AG09319 (cell line): Measurements from ENCODE around the gene PGA4.
"Not testable (repeated sequence)": the region's sequence is repeated elsewhere in the genome, so short reads cannot be mapped to it uniquely, and the experiment has no call there.

Experiments
- DNase-seq: peaks from one replicate; pipeline ENCODE4 v3.0.0-alpha.2; 2010; ENCODE audit warnings: low read depth; ENCODE audit errors: extremely low read depth
- TF ChIP-seq, protein P1 (sequence below): IDR thresholded peaks from 2 replicates; pipeline ENCODE4 v1.5.1; 2011; ENCODE audit warnings: low read depth, mild to moderate bottlenecking, inconsistent platforms, low read length, moderate library complexity

Gene PGA4

DNA sequence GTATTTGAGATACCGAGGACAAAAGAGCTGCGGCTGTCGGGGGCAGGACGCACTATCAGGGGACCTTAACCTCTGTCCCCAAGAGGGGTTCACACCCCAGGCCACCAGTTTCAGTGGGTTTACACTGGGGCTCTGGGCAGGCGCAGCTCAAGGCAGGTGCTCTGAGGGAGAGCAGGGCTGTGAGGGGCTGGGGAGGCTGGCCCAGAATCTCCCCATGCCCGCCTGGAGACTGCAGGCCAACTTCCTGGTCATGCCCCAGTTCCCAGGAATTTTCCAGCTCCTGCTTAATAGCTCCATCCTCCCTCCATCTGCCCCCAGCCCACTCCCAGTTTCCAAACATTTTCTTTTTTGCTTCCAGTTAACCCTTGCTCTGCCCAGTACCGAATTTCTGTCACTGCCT lies 26.4 kb upstream of the PGA4 start:
- no peak for DNase-seq
- TF ChIP-seq, protein P1, sequence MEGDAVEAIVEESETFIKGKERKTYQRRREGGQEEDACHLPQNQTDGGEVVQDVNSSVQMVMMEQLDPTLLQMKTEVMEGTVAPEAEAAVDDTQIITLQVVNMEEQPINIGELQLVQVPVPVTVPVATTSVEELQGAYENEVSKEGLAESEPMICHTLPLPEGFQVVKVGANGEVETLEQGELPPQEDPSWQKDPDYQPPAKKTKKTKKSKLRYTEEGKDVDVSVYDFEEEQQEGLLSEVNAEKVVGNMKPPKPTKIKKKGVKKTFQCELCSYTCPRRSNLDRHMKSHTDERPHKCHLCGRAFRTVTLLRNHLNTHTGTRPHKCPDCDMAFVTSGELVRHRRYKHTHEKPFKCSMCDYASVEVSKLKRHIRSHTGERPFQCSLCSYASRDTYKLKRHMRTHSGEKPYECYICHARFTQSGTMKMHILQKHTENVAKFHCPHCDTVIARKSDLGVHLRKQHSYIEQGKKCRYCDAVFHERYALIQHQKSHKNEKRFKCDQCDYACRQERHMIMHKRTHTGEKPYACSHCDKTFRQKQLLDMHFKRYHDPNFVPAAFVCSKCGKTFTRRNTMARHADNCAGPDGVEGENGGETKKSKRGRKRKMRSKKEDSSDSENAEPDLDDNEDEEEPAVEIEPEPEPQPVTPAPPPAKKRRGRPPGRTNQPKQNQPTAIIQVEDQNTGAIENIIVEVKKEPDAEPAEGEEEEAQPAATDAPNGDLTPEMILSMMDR: no peak

DNA sequence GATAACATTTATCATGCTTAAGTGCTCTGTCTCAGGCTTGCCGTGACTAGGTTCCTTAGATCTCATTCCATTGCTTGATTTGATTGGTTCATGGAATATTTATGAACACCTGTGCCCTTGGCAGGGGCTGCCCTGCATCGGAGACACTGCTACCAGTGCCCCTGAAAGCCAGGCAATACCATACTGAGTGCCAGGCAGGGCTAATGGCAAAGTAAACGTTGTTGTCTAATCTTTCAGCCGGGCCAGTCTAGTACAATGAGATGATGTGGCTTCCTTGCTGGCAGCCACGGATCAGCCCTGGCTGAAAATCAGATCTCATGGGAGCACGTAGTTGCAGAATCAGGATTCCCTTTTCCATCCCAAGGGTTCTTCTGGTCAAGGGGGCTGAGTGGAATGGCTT lies 23.8 kb upstream of the PGA4 start:
- TF ChIP-seq, protein P1: no peak
- DNase-seq: no peak

DNA sequence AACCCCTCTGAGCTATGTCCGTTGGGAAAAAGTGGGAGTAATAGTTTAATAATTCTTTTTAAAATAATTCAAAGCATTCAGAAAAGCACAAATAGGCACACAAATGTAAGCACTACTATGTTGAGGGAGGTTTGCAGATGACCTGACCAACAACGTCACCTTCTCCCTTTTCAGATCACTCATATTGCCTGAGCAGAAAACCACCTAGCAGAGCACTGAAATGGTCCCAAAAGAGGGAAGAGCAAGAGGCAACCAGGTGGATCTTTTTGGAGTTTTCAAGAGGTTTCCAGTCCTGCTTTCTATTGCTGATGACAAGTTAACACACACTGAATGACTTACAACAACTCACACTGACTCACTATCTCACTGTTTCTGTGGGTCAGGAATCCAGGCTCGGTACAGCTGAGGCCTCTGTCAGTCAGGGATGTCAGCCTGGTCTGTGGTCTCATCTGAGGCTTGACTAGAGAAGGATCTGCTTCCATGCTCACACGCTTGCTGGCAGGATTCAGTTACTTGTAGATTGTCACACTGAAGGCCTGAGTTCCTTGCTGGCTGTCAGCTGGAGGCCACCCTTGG lies 23.1 kb upstream of the PGA4 start:
- DNase-seq: no peak
- TF ChIP-seq, protein P1: no peak

DNA sequence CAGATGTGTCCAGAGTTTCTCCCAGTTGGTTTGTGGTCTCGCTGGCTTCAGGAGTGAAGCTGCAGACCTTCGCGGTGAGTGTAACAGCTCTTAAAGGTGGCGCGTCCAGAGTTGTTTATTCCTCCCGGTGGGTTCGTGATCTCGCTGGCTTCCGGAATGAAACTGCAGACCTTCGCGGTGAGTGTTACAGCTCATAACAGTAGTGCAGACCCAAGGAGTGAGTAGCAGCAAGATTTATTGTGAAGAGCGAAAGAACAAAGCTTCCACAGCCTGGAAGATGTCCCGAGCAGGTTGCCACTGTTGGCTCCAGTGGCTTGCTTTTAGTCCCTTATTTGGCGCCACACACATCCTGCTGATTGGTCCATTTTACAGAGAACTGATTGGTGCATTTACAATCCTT lies 20.7 kb upstream of the PGA4 start:
- TF ChIP-seq, protein P1: no peak
- DNase-seq: no peak

DNA sequence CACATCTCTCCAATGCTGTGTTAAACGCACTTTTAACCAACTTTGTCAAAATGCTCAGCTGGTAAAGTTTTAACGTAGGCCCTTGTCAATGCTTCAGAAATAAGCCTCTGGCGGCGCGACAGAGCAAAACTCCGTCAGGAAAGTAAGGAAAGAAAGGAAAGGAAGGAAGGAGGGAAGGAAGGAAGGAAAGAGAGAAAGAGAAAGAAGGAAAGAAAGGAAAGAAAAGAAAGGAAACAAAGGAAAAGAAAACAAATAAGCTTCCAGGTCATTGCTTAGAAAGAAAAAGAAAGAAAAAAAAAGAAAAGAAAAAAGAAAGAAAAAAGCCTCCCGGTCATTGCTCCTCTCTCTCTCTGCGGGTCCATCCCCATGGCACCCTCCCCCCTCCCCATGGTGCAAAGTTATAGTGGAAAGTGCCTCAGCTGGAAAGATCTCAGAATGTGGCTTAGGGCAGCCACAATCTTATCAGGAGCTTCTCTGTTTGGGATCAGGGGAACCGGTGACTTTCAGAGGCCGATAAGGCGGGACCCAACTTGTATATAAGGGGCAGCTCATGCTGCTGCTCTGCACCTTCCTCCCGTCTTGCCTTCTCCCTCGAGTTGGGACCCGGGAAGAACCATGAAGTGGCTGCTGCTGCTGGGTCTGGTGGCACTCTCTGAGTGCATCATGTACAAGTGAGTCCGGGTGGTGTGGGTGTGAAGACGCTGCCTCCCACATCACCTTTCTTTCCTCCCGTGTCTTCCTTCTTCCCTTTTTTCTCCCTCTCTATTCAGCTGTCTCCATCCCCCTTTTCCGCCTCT lies 19.0 kb upstream of the PGA4 start, which contains the start of gene PGA3:
PGA3 (plus strand) TSS at position 566 of the 797 bp plus-strand sequence; CDS start at position 616, 50 bp downstream.
- DNase-seq: not testable (repeated sequence)

DNA sequence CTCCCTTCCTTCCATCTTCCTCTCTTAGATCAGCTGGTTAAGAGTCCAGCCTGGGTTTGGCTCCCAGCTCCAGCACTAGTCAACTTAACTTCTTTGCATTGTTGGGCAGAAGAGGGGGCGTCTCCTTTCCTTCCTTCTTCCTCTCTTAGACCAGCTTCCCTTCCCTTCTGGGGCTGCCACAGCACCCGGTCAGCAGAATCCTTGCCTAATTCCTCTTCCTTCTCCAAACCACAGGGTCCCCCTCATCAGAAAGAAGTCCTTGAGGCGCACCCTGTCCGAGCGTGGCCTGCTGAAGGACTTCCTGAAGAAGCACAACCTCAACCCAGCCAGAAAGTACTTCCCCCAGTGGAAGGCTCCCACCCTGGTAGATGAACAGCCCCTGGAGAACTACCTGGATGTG lies 18.3 kb upstream of the PGA4 start:
- DNase-seq: not testable (repeated sequence)

DNA sequence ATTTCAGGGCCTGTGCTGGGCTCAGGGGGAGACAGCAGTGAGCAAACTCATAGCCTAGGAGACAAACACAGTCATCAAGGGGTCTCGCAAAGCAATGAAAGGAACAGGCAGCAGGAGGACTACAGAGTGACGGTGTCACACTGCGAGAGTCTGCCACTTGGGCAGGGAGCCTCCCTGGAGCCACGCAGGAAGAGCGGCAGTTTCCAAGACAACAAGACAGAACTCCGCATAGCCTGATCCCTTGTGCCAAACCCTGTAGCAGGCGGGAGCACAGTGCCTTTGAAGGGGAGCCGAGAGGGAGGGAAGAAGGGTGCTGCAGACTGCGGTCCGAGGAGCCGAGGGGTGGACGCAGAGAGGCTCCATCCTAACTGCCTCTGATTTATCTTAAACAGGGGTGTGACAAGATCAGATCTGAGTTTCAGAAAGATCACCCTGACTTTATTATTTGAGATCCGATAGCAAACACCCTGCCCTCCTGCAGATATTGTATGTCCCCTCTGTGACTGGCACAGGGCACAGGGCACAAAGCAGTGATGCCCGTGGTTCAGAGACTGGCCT lies 17.6 kb upstream of the PGA4 start:
- DNase-seq: not testable (repeated sequence)

DNA sequence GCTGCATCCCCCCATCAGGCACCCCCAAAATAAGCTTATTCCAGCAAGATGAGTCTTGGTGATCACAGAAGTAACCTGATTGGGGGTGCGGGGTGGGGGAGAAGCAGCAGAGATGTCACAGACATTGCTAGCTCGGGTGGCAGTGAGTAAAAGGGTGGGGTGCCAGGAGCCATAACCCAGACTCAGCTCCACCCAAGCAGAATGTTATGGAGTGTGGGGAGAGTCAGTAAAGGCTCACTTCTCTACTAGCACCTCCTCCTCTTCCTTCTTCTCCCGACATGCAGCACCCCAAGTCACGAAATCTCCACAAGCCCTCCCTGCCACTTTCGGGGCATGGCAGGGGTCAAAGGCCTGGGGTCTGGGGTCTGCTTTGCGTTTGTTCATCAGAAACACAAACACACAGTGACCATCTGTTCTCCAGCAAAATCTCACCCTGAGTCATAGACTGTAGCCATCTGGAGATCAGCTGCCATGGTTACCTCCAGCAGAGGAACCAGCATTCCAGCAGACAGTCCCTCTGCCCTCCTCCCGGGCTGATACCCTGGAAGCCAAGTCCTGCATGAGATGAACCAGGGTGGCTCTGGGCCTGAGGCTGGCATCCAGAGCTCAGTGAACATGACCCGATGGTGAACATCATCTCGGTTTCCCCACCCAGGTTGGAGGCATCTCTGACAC lies 14.4 kb upstream of the PGA4 start:
- DNase-seq: not testable (repeated sequence)

DNA sequence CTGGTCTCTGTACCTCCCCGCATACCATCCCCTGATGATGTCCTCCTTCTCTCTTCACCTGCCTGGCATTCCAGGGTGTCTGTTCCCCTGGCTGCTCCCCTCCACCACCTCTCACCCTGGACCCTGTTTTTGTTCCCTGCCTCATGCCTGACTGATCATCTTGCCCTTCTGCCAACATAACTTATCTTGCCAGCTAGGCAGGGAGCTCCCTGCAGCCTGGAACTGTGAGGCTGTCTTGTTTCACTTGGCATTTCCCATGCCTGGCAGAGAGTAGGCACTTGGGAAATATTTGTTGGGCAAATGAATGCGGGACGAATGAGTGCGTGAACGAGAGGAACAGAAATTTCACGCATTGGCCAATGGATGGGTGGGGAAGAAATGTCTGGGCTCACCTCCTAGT lies 11.5 kb upstream of the PGA4 start:
- DNase-seq: not testable (repeated sequence)

DNA sequence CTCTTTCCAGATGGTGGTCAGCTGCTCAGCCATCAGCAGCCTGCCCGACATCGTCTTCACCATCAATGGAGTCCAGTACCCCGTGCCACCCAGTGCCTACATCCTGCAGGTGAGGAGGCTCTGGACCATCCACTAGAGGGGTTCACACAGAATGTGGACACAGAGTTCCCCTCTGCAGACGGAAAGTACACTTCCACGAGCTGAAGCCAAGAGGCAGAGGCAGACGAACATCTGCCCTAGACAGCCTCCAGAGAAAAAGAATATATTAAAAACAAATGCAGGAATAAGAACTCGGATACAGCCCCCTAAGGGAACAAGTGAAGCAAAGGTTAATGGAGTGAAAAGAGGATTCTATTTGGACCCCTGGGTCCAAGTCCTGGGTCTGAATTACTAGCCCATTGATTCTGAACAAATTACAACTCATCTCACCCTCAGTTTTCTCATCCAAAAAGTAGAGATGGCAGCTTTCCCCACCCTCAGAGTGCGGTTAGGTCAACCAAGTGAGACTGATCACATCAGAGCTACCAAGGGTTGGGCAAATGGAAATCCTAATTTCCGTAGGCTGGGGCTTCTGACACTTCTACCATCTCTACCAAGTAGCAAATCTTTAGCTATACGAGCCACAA lies 10.7 kb upstream of the PGA4 start:
- DNase-seq: not testable (repeated sequence)

DNA sequence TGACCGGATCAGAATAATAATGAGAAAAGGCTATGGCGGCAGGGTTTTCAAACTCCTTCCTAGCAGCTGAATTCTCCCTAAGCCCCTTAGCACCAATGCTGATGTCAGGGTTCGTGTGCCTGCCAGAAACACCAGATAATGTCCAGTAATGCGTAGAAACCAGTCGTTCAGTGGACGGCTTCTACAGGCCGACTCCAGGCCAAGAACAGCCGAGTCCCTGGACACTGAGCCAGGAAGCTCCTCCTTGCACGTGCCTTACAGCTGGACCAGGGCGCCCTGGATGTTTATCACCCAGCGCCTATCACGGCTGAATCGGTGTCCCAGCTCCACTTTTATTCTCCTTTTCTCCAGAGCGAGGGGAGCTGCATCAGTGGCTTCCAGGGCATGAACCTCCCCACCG lies 9.9 kb upstream of the PGA4 start:
- DNase-seq: not testable (repeated sequence)

DNA sequence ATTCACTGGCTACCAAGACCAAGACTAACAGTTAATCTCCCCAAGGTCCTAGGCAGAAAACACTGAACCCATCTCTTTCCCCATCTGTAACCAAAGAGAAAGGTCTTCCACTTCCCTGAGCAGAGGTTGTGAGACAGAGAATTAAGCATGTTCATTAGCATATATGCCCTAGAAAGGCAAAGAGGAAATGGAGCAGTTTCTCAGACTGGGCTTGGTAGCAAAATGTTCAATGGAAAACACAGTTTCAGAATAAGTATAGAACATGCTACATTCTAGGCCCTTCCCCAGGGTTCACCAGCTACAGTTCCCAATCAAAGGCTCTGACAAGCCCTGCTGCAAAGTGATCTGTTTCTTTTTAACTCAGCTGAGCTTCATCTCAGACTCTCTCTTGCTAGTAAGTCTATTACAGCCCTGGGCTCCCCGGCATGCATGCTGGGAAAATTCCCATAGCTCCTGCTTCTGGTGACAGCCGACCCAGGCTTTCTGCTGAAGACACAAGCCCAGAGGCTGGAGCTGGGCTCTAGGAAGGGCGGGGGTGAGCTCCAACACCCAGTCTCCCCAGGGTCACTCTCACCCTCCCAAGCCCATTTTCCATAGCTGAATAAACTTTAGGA lies 8.3 kb upstream of the PGA4 start:
- DNase-seq: not testable (repeated sequence)

DNA sequence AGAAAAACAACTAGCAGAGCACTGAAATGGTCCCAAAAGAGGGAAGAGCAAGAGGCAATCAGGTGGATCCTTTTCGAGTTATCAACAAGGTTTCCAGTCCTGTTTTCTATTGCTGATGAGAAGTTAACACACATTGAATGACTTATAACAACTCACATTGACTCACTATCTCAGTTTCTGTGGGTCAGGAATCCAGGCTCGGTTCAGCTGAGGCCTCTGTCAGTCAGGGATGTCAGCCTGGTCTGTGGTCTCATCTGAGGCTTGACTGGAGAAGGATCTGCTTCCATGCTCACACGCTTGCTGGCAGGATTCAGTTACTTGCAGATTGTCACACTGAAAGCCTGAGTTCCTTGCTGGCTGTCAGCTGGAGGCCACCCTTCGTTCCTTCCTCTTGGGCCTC lies 3.8 kb upstream of the PGA4 start:
- DNase-seq: not testable (repeated sequence)

DNA sequence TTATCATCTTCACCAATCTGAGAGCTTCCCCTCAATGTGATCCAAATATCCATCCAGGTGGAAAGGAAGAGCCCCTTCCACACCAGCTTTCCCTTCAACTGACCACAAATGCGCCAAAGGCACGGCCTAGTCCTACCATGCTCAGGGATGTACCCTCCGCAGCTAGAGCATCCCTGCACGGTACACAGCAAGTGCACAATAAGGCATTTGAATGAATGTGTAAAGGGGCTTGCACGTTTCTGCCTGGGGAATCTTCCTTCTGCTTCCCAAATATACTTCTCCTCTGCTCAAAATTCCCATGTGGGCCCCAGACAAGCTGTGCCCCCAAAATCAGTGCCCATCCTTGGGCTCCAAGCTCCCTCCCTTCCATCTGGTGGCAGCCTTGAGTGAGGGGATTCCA lies 3.1 kb upstream of the PGA4 start:
- not testable (repeated sequence) for DNase-seq
